Mammary epithelial cell (primary cell): Measurements from ENCODE around the gene FTH1.

ENCODE experiments used
- CTCF ChIP-seq, 2 donors: IDR thresholded peaks in 1 of 2; conservative IDR thresholded peaks in 1 of 2; 2 replicates each; pipeline ENCODE4 v1.5.1; 2011 to 2012; ENCODE audit warnings: inconsistent platforms in 2 of 2, low read length in 2 of 2, mild to moderate bottlenecking in 2 of 2, control low read depth in 1 of 2, low read depth in 1 of 2; ENCODE audit not compliant: insufficient read depth in 1 of 2; ENCODE audit errors: extremely low read depth in 1 of 2
- EZH2 ChIP-seq: IDR thresholded peaks from 2 replicates; pipeline ENCODE4 v1.6.1; 2012; ENCODE audit warnings: low read length, inconsistent platforms, borderline replicate concordance

- TF ChIP-seq CTCF (conservative IDR thresholded peaks at IDR 0.05 in 1 of 2, IDR thresholded peaks at IDR 0.05 in 1 of 2; ENCODE audit: extremely low read depth in 1 of 2, insufficient read depth in 1 of 2, low read depth in 1 of 2, low read length in 2 of 2) (no peak), EZH2 (no peak)
Observed at GRCh38 chr11:62011881-62012280, 44.4 kb upstream of the FTH1 start.
